ENCODE results near the gene MOG.

- TF ChIP-seq POLR2A (IDR thresholded peaks at IDR 0.05; ENCODE audit: low read length) (no peak), HMGXB4 (CRISPR knock-in tag; IDR thresholded peaks at IDR 0.05; ENCODE audit: borderline replicate concordance) (no peak), CTCF (IDR thresholded peaks at IDR 0.05) (no peak), ZFP36 (IDR thresholded peaks at IDR 0.05; ENCODE audit: borderline replicate concordance, partially characterized antibody) (no peak), PBX3 (IDR thresholded peaks at IDR 0.05) (no peak)
Observed at GRCh38 chr6:29620630-29621029, 36.3 kb upstream of the MOG start.
